Astrocyte (in vitro differentiated cells and primary cell): ENCODE data around the gene HNRNPUL1. TPM values are rescaled to one million over a fixed set of nuclear protein-coding genes. Genes with fewer than 3 reads are reported as not detected.

Experiments
- DNase-seq: peaks from one replicate; pipeline ENCODE4 v3.0.0-alpha.2; 2010; ENCODE audit warnings: low read depth
- FAIRE-seq: peaks from 2 replicates; lab custom pipeline; 2011; peaks lifted over from hg19 to GRCh38; lab: Jason Lieb, UNC
- H2AFZ ChIP-seq: 2 replicates; pipeline ENCODE4 v1.6.0; 2012; ENCODE audit warnings: low read depth, low read length, inconsistent platforms
- H3K27ac ChIP-seq: 2 replicates; pipeline ENCODE4 v1.5.1; 2011; ENCODE audit warnings: low read depth, low read length, inconsistent platforms
- H3K27me3 ChIP-seq: 2 replicates; pipeline ENCODE4 v1.6.0; 2011; ENCODE audit warnings: low read length, inconsistent platforms; ENCODE audit not compliant: insufficient read depth
- H3K36me3 ChIP-seq: 2 replicates; pipeline ENCODE4 v1.5.1; 2011; ENCODE audit warnings: low read length, inconsistent platforms; ENCODE audit not compliant: insufficient read depth
- H3K4me1 ChIP-seq: 2 replicates; pipeline ENCODE4 v1.5.1; 2011; ENCODE audit warnings: low read length, inconsistent platforms; ENCODE audit not compliant: insufficient read depth
- H3K4me2 ChIP-seq: 2 replicates; pipeline ENCODE4 v1.6.0; 2012; ENCODE audit warnings: low read length, inconsistent platforms
- H3K4me3 ChIP-seq: 2 replicates; pipeline ENCODE4 v1.5.1; 2011; ENCODE audit warnings: low read depth, mild to moderate bottlenecking, low read length, inconsistent platforms; ENCODE audit not compliant: insufficient read depth
- H3K79me2 ChIP-seq: 2 replicates; pipeline ENCODE4 v1.6.0; 2012; ENCODE audit warnings: mild to moderate bottlenecking, low read length, inconsistent platforms; ENCODE audit not compliant: insufficient read depth
- H3K9ac ChIP-seq: 2 replicates; pipeline ENCODE4 v1.6.0; 2012; ENCODE audit warnings: mild to moderate bottlenecking, low read length, inconsistent platforms
- H3K9me3 ChIP-seq: 2 replicates; pipeline ENCODE4 v1.5.1; 2012; ENCODE audit warnings: low read depth, mild to moderate bottlenecking, low read length, inconsistent platforms; ENCODE audit not compliant: insufficient read depth
- H4K20me1 ChIP-seq: 2 replicates; pipeline ENCODE4 v1.6.0; 2012; ENCODE audit warnings: low read length, inconsistent platforms; ENCODE audit not compliant: insufficient read depth
- H3K27ac Mint-ChIP-seq: one replicate; pipeline ENCODE4 v1.8.0; 2021; ENCODE audit warnings: mild to moderate bottlenecking, mixed read lengths; ENCODE audit not compliant: unreplicated experiment
- H3K27me3 Mint-ChIP-seq: one replicate; pipeline ENCODE4 v1.8.0; 2021; ENCODE audit warnings: low read depth, mixed read lengths; ENCODE audit not compliant: unreplicated experiment
- H3K36me3 Mint-ChIP-seq: one replicate; pipeline ENCODE4 v1.8.0; 2021; ENCODE audit warnings: low read depth, mixed read lengths; ENCODE audit not compliant: unreplicated experiment
- H3K4me1 Mint-ChIP-seq: one replicate; pipeline ENCODE4 v1.8.0; 2021; ENCODE audit warnings: low read depth, mixed read lengths; ENCODE audit not compliant: unreplicated experiment
- H3K4me3 Mint-ChIP-seq: one replicate; pipeline ENCODE4 v1.8.0; 2021; ENCODE audit warnings: mild to moderate bottlenecking, moderate library complexity, mixed read lengths; ENCODE audit not compliant: unreplicated experiment
- H3K9me3 Mint-ChIP-seq: one replicate; pipeline ENCODE4 v1.8.0; 2021; ENCODE audit warnings: mild to moderate bottlenecking, mixed read lengths; ENCODE audit not compliant: unreplicated experiment
- EZH2 ChIP-seq: IDR thresholded peaks from 2 replicates; pipeline ENCODE4 v1.6.1; 2012; ENCODE audit warnings: mild to moderate bottlenecking, low read length, inconsistent platforms; ENCODE audit not compliant: insufficient read depth
- total RNA-seq: library from RNA; stranded (reverse); gene quantifications from 2 replicates; pipeline ENCODE4 v1.2.1, GENCODE V29; 2021
- TF ChIP-seq, protein P1 (sequence below): IDR thresholded peaks from 2 replicates; pipeline ENCODE4 v1.5.1; 2011; ENCODE audit warnings: low read depth, mild to moderate bottlenecking, inconsistent platforms, low read length, moderate library complexity; ENCODE audit not compliant: insufficient read depth

Gene HNRNPUL1
- total RNA-seq, 1 donor from 2014 or later: 174 TPM

DNA sequence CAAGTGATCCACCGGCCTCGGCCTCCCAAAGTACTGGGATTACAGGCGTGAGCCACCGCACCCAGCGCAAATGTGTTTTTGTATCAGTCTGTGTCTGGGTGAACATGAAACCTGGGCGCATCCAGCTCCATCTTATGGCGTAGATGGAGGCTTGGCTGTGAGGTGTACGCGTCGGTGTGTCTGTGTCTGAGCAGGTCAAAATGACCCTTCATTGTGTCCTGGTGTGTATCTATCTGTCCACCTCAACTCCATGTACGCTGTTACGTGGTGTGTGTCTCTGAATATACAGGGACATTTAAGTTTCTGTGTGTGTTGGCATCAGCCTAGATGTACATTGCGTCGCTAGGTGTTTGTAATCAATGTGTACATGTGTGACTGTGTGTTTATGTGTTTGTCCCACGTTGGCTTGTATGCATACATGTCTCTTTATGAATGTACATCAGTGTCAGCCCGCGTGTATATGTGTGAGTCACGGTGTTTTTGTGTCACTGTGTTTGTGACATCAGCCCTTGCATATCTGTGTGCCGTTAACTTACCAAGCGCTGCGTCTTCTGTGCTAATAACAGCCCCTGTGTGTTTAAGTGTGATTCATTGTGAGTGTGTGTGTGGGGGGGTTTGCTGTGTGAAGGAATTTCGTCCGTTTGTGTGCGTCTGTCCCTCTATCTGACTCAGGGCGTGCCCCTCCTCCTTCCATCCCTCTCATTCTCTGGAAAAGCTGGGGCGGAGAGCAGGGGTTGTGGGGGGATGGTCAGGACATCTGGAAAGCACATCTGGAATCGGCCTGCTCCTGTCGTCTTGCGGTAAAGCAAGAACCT, 38.7 kb upstream of the HNRNPUL1 start:
- Histone ChIP-seq H3K4me1 (peaks cover 66% of the 10 kb centered on the region), H3K9ac (peak overlapping the region; percentile 81), H3K79me2 (peaks cover 65% of the 10 kb centered on the region), H3K27me3 (no peaks in the 10 kb centered on the region), H2AFZ (no peak overlapping the region), H3K9me3 (no peaks in the 10 kb centered on the region), H3K4me3 (peak overlapping the region; percentile 31), H3K36me3 (peaks cover 26% of the 10 kb centered on the region), H4K20me1 (peaks cover 8% of the 10 kb centered on the region), H3K27ac (peak overlapping the region; percentile 98), H3K4me2 (peak overlapping the region; percentile 84)
- peak overlapping the region; percentile 70 for H3K4me3 Mint-ChIP-seq
- peaks cover 28% of the 10 kb centered on the region for H3K36me3 Mint-ChIP-seq
- DNase-seq (peak; percentile 100), FAIRE-seq (peak; percentile 47)
- no peaks in the 10 kb centered on the region for H3K9me3 Mint-ChIP-seq
- TF ChIP-seq EZH2: no peak
- TF ChIP-seq, protein P1, sequence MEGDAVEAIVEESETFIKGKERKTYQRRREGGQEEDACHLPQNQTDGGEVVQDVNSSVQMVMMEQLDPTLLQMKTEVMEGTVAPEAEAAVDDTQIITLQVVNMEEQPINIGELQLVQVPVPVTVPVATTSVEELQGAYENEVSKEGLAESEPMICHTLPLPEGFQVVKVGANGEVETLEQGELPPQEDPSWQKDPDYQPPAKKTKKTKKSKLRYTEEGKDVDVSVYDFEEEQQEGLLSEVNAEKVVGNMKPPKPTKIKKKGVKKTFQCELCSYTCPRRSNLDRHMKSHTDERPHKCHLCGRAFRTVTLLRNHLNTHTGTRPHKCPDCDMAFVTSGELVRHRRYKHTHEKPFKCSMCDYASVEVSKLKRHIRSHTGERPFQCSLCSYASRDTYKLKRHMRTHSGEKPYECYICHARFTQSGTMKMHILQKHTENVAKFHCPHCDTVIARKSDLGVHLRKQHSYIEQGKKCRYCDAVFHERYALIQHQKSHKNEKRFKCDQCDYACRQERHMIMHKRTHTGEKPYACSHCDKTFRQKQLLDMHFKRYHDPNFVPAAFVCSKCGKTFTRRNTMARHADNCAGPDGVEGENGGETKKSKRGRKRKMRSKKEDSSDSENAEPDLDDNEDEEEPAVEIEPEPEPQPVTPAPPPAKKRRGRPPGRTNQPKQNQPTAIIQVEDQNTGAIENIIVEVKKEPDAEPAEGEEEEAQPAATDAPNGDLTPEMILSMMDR: no peak
- peak overlapping the region; percentile 97 for H3K27ac Mint-ChIP-seq
- H3K4me1 Mint-ChIP-seq: peaks cover 52% of the 10 kb centered on the region
- H3K27me3 Mint-ChIP-seq: no peaks in the 10 kb centered on the region

DNA sequence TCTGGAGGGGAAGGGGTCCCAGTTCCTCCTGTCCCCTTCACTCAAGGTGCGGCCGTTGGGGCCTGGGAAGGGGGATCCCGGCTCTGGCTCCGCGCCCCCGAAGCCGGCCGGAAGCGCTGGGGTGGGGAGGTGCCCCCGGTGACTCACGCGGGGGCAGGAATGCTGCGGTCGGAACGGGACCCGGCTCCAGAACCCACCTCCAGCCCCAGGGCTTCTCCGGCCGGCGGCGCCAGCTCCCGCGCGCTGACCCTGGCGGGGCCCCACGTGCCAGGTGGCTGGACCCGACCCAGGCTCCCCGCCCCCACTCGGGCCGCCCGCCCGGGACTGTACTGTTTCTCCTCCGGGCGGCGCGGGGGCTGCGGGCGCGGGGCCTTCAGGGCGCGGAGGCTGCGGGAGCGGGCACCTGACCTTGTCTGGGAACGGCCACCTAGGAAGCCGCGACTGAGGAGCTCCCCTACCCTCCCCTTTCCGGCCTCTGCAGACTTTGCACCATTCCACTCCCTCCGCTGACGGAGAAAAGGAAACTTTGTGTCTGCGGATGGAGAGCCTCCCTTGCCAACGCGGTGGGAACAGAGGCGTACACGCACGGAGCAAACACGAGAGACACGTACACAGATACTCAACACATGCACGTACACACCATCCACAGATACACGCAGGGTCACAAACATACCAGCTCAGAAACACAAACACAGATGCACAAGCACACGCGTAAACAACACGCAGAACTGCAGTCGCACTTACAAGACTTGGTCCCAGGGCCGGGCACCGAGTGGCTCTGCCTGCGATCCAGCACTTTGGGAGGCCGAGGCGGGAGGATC, 37.9 kb upstream of the HNRNPUL1 start:
- peaks cover 46% of the 10 kb centered on the region for H3K4me1 Mint-ChIP-seq
- Histone ChIP-seq H4K20me1 (peaks cover 12% of the 10 kb centered on the region), H3K9me3 (no peaks in the 10 kb centered on the region), H2AFZ (no peak overlapping the region), H3K9ac (peak overlapping the region; percentile 81), H3K79me2 (peaks cover 63% of the 10 kb centered on the region), H3K4me1 (peaks cover 58% of the 10 kb centered on the region), H3K36me3 (peaks cover 22% of the 10 kb centered on the region), H3K27ac (peak overlapping the region; percentile 98), H3K27me3 (no peaks in the 10 kb centered on the region), H3K4me2 (peak overlapping the region; percentile 84), H3K4me3 (peak overlapping the region; percentile 39)
- TF ChIP-seq, protein P1: no peak
- no peak for TF ChIP-seq EZH2
- H3K4me3 Mint-ChIP-seq: peak overlapping the region; percentile 1
- H3K27ac Mint-ChIP-seq: peak overlapping the region; percentile 97
- no peaks in the 10 kb centered on the region for H3K9me3 Mint-ChIP-seq
- FAIRE-seq (no peak), DNase-seq (peak; percentile 75)
- H3K27me3 Mint-ChIP-seq: no peaks in the 10 kb centered on the region
- H3K36me3 Mint-ChIP-seq: peaks cover 26% of the 10 kb centered on the region
